ENCODE measurements around the gene ABHD14A. TPM values are rescaled to one million over a fixed set of nuclear protein-coding genes. Genes with fewer than 3 reads are reported as not detected.

Gene ABHD14A
- total and polyA plus RNA-seq, 2 of the 4 experiments (the other 2 are of a cell fraction), result 3.4 to 10.0 TPM

DNA sequence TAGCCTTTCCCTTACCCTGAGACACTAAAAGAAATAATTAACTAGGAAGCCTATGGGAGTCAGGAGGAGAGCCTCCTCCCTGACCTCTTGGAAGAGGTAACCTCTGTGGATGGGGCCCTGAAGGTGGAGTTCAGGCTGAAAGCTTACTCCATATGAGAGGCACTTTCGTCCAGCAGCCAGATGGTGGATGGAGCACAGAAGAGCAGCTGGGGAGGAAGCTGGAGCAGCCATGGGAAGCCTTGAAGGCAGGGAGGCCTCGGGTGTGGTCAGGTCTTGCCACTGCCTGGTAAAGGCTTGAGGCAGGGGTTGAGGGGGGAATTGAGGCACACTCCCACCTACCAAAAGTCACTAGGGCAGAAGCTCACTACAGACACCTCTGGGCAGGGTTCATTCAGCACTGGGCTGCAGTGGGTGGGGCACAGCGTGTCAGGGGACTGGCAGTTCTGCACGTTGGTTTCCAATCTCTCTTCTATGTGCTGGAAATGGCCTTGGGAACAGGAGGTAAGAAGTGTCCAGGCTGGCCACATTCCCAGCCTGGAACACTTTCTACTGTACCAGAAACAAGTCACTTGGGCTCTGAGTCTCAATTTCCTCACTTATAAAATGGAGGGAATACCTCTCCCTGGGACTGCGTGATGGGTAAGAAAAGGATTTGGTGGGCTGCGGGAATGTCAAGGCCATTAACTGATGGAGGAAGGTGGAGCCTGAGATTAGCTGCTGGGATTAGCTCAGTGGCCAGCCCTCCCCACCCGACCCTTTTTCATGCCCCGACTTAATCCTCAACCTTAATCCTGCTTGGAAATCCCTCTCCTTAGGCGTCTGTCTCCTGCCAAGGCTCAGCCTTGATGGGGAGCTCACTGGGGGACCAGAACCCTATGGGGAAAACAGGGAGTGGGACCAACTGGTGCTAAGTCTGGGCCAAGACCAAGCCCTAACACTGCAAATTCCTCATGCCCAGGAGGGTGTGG lies 13.0 kb upstream of the ABHD14A start:
- no peak overlapping the region for H2AFZ ChIP-seq (replicated peaks; ENCODE audit: low read length, poor library complexity)
- H3K4me2 ChIP-seq (ENCODE audit: low read depth, low read length), result no peak overlapping the region
- no peak overlapping the region for H4K91ac ChIP-seq (ENCODE audit: insufficient read depth, low read depth, low read length)
- H3K9me3 ChIP-seq (ENCODE audit: control insufficient read depth, insufficient read depth, low read length), result no peaks in the 10 kb centered on the region
- H3K18ac ChIP-seq (ENCODE audit: low read depth, low read length), result no peak overlapping the region
- H3K56ac ChIP-seq (ENCODE audit: extremely low read depth, insufficient read depth, low read length), result no peak overlapping the region
- H4K5ac ChIP-seq (ENCODE audit: low read depth, low read length), result no peak overlapping the region
- dilution Hi-C loops (cut with HindIII; ENCODE audit: low sequenced_read_pairs, unreplicated experiment), result no loop called here
- no CpG with 5 or more reads among the region's 9 CpGs for WGBS, 2 experiments (ENCODE audit: extremely low coverage in 2 of 2, insufficient read length in 1 of 2)
- no peak for ATAC-seq (ENCODE audit: low read depth)
- H2BK15ac ChIP-seq (ENCODE audit: low read depth, low read length), result no peak overlapping the region
- no peak overlapping the region for H4K8ac ChIP-seq (ENCODE audit: low read depth in 2 of 2, low read length in 2 of 2)
- in situ Hi-C loops (cut with MboI; ENCODE audit: low sequenced_read_pairs), result loop anchor here (25.0 kb wide), 1 partner anchor 1625 kb away; the partner anchor contains the start of genes RASSF1, TUSC2 and ZMYND10
- intact Hi-C loops (cut with micrococcal nuclease), result no loop called here
- no peak overlapping the region for H2BK20ac ChIP-seq (ENCODE audit: low read depth, low read length)
- H3K27me3 ChIP-seq (ENCODE audit: control insufficient read depth, insufficient read depth, low read length), result no peaks in the 10 kb centered on the region
- no peak overlapping the region for H3K23ac ChIP-seq (ENCODE audit: low read depth, low read length)
- H4K20me1 ChIP-seq (ENCODE audit: insufficient read depth, low read length), result peaks cover 17% of the 10 kb centered on the region; the same call in 1 of the 2 replicates
- DNase-seq, result no peak
- H3K9ac ChIP-seq (ENCODE audit: low read depth, low read length), result no peak overlapping the region
- no peak overlapping the region for H3K27ac ChIP-seq (ENCODE audit: insufficient read depth, low read length)
- H3K9me1 ChIP-seq (ENCODE audit: insufficient read depth, low read length), result peaks cover 13% of the 10 kb centered on the region
- H2BK120ac ChIP-seq (ENCODE audit: low read depth, low read length), result no peak overlapping the region
- peaks cover 29 to 52% of the 10 kb centered on the region in 2 experiments for H3K79me1 ChIP-seq (ENCODE audit: low read depth in 1 of 2, low read length in 2 of 2)
- peaks cover 22% of the 10 kb centered on the region for H3K4me1 ChIP-seq (ENCODE audit: control insufficient read depth, insufficient read depth, low read length)
- no peak overlapping the region for H3K4me3 ChIP-seq (ENCODE audit: insufficient read depth, low read depth, low read length)
- peaks cover 30% of the 10 kb centered on the region for H3K36me3 ChIP-seq (ENCODE audit: control insufficient read depth, insufficient read depth, low read length)
- H3K14ac ChIP-seq (replicated peaks; ENCODE audit: low read depth, low read length), result no peak overlapping the region
- ChIA-PET CTCF (no interaction called here), POLR2A (ENCODE audit: unreplicated experiment) (no interaction called here)
- H2BK5ac ChIP-seq (ENCODE audit: low read depth, low read length, poor library complexity, severe bottlenecking), result no peak overlapping the region
- H3K4ac ChIP-seq (ENCODE audit: low read depth, low read length), result no peak overlapping the region
- H2AK5ac ChIP-seq (ENCODE audit: low read depth, low read length), result no peak overlapping the region
- no TSS peak for BruUV-seq (replicated peaks)
- peak overlapping the region; percentile 58 for H2AK9ac ChIP-seq (replicated peaks; ENCODE audit: low read depth, low read length, poor library complexity)
- TF ChIP-seq RAD21 (IDR thresholded peaks at IDR 0.05; ENCODE audit: low read length), result no peak
- TF ChIP-seq CHD1 (IDR thresholded peaks at IDR 0.05; ENCODE audit: low read depth, low read length), result no peak
- TF ChIP-seq, protein P1, sequence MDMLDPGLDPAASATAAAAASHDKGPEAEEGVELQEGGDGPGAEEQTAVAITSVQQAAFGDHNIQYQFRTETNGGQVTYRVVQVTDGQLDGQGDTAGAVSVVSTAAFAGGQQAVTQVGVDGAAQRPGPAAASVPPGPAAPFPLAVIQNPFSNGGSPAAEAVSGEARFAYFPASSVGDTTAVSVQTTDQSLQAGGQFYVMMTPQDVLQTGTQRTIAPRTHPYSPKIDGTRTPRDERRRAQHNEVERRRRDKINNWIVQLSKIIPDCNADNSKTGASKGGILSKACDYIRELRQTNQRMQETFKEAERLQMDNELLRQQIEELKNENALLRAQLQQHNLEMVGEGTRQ (IDR thresholded peaks at IDR 0.05; ENCODE audit: low read depth, low read length), result no peak
- TF ChIP-seq POLR2A (IDR thresholded peaks at IDR 0.05; ENCODE audit: low read depth, low read length), result no peak
- TF ChIP-seq MAFK (IDR thresholded peaks at IDR 0.05; ENCODE audit: low read depth, low read length), result no peak
- no peak for TF ChIP-seq FOS (IDR thresholded peaks at IDR 0.05; ENCODE audit: low read depth, low read length)
- no peak for TF ChIP-seq SMC3 (IDR thresholded peaks at IDR 0.05; ENCODE audit: low read depth, low read length)
- TF ChIP-seq RCOR1 (IDR thresholded peaks at IDR 0.05; ENCODE audit: insufficient replicate concordance, low read length), result no peak
- TF ChIP-seq, protein P2, sequence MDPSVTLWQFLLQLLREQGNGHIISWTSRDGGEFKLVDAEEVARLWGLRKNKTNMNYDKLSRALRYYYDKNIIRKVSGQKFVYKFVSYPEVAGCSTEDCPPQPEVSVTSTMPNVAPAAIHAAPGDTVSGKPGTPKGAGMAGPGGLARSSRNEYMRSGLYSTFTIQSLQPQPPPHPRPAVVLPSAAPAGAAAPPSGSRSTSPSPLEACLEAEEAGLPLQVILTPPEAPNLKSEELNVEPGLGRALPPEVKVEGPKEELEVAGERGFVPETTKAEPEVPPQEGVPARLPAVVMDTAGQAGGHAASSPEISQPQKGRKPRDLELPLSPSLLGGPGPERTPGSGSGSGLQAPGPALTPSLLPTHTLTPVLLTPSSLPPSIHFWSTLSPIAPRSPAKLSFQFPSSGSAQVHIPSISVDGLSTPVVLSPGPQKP (IDR thresholded peaks at IDR 0.05; ENCODE audit: borderline replicate concordance, low read depth, low read length), result no peak
- TF ChIP-seq, protein P3, sequence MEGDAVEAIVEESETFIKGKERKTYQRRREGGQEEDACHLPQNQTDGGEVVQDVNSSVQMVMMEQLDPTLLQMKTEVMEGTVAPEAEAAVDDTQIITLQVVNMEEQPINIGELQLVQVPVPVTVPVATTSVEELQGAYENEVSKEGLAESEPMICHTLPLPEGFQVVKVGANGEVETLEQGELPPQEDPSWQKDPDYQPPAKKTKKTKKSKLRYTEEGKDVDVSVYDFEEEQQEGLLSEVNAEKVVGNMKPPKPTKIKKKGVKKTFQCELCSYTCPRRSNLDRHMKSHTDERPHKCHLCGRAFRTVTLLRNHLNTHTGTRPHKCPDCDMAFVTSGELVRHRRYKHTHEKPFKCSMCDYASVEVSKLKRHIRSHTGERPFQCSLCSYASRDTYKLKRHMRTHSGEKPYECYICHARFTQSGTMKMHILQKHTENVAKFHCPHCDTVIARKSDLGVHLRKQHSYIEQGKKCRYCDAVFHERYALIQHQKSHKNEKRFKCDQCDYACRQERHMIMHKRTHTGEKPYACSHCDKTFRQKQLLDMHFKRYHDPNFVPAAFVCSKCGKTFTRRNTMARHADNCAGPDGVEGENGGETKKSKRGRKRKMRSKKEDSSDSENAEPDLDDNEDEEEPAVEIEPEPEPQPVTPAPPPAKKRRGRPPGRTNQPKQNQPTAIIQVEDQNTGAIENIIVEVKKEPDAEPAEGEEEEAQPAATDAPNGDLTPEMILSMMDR (conservative IDR thresholded peaks at IDR 0.05; ENCODE audit: low read depth, low read length), result no peak
- TF ChIP-seq BHLHE40 (IDR thresholded peaks at IDR 0.05; ENCODE audit: low read depth, low read length), result no peak
- TF ChIP-seq RFX5 (IDR thresholded peaks at IDR 0.05; ENCODE audit: low read depth, low read length), result no peak
- no peak for TF ChIP-seq CEBPB (IDR thresholded peaks at IDR 0.05; ENCODE audit: low read depth, low read length)
- TF ChIP-seq MXI1 (IDR thresholded peaks at IDR 0.05; ENCODE audit: borderline replicate concordance, low read depth, low read length), result no peak
- TF ChIP-seq NFE2L2 (IDR thresholded peaks at IDR 0.05; ENCODE audit: low read depth, low read length), result no peak
